Measurements from ENCODE around the gene SIRPA.

SIRPA gene

GRCh38 chr20:1958426-1958825 is 63.2 kb downstream of the SIRPA start:
- Histone ChIP-seq H3K4me1 (no peaks in the 10 kb centered on the region), H3K4me2 (ENCODE audit: low read length) (no peak overlapping the region), H3K4me3 (ENCODE audit: low read depth, low read length) (no peak overlapping the region), H3K9ac (no peak overlapping the region), H2AFZ (no peak overlapping the region), H3K36me3 (ENCODE audit: control insufficient read depth, insufficient read depth, low read length) (no peaks in the 10 kb centered on the region), H3K27me3 (ENCODE audit: control insufficient read depth, insufficient read depth, low read length) (no peaks in the 10 kb centered on the region), H3K27ac (no peak overlapping the region), H3K79me2 (no peaks in the 10 kb centered on the region), H3K9me3 (ENCODE audit: control insufficient read depth, low read length) (no peaks in the 10 kb centered on the region)
- TF ChIP-seq CTCF (IDR thresholded peaks at IDR 0.05) = no peak

GRCh38 chr20:1959156-1959555 is 63.9 kb downstream of the SIRPA start:
- Histone ChIP-seq H3K27ac (no peak overlapping the region), H3K79me2 (no peaks in the 10 kb centered on the region), H2AFZ (no peak overlapping the region), H3K27me3 (ENCODE audit: control insufficient read depth, insufficient read depth, low read length) (no peaks in the 10 kb centered on the region), H3K9ac (no peak overlapping the region), H3K9me3 (ENCODE audit: control insufficient read depth, low read length) (no peaks in the 10 kb centered on the region), H3K36me3 (ENCODE audit: control insufficient read depth, insufficient read depth, low read length) (no peaks in the 10 kb centered on the region), H3K4me2 (ENCODE audit: low read length) (no peak overlapping the region), H3K4me1 (no peaks in the 10 kb centered on the region), H3K4me3 (ENCODE audit: low read depth, low read length) (no peak overlapping the region)
- no peak for TF ChIP-seq CTCF (IDR thresholded peaks at IDR 0.05)

GRCh38 chr20:1961374-1961773 is 66.2 kb downstream of the SIRPA start:
- Histone ChIP-seq H3K9me3 (ENCODE audit: control insufficient read depth, low read length) (no peaks in the 10 kb centered on the region), H3K9ac (no peak overlapping the region), H3K4me2 (ENCODE audit: low read length) (no peak overlapping the region), H3K4me3 (ENCODE audit: low read depth, low read length) (no peak overlapping the region), H2AFZ (no peak overlapping the region), H3K4me1 (no peaks in the 10 kb centered on the region), H3K27ac (no peak overlapping the region), H3K36me3 (ENCODE audit: control insufficient read depth, insufficient read depth, low read length) (no peaks in the 10 kb centered on the region), H3K79me2 (no peaks in the 10 kb centered on the region), H3K27me3 (ENCODE audit: control insufficient read depth, insufficient read depth, low read length) (no peaks in the 10 kb centered on the region)
- TF ChIP-seq CTCF (IDR thresholded peaks at IDR 0.05) = no peak

GRCh38 chr20:1964061-1964460 is 68.9 kb downstream of the SIRPA start:
- H3K4me2 ChIP-seq (ENCODE audit: low read length) = no peak overlapping the region
- no peak overlapping the region for H3K9ac ChIP-seq
- H3K27me3 ChIP-seq (ENCODE audit: control insufficient read depth, insufficient read depth, low read length) = no peaks in the 10 kb centered on the region
- no peak for TF ChIP-seq CTCF (IDR thresholded peaks at IDR 0.05)
- no peak overlapping the region for H3K4me3 ChIP-seq (ENCODE audit: low read depth, low read length)
- H3K79me2 ChIP-seq = no peaks in the 10 kb centered on the region
- H3K36me3 ChIP-seq (ENCODE audit: control insufficient read depth, insufficient read depth, low read length) = no peaks in the 10 kb centered on the region
- H3K4me1 ChIP-seq = no peaks in the 10 kb centered on the region
- no peaks in the 10 kb centered on the region for H3K9me3 ChIP-seq (ENCODE audit: control insufficient read depth, low read length)
- H2AFZ ChIP-seq = no peak overlapping the region
- H3K27ac ChIP-seq = no peak overlapping the region

GRCh38 chr20:1964659-1965405 is 69.6 kb downstream of the SIRPA start:
- H3K9me3 ChIP-seq (ENCODE audit: control insufficient read depth, low read length) = no peaks in the 10 kb centered on the region
- H3K9ac ChIP-seq = no peak overlapping the region
- no peaks in the 10 kb centered on the region for H3K79me2 ChIP-seq
- no peak overlapping the region for H3K4me2 ChIP-seq (ENCODE audit: low read length)
- no peak overlapping the region for H3K4me3 ChIP-seq (ENCODE audit: low read depth, low read length)
- no peaks in the 10 kb centered on the region for H3K36me3 ChIP-seq (ENCODE audit: control insufficient read depth, insufficient read depth, low read length)
- H3K4me1 ChIP-seq = no peaks in the 10 kb centered on the region
- H2AFZ ChIP-seq = no peak overlapping the region
- no peaks in the 10 kb centered on the region for H3K27me3 ChIP-seq (ENCODE audit: control insufficient read depth, insufficient read depth, low read length)
- TF ChIP-seq CTCF (IDR thresholded peaks at IDR 0.05) = no peak
- no peak overlapping the region for H3K27ac ChIP-seq

Measured in parathyroid adenoma (tissue), 2 donors.